Endothelial cell (in vitro differentiated cells): ENCODE data around the gene TBX10. TPM values are rescaled to one million over a fixed set of nuclear protein-coding genes. Genes with fewer than 3 reads are reported as not detected.
A peak's percentile ranks its signal among the peaks of the same experiment; 100 is the strongest.
"Not testable (repeated sequence)": the region's sequence is repeated elsewhere in the genome, so short reads cannot be mapped to it uniquely, and the experiment has no call there.

ENCODE experiments used
- DNase-seq: peaks from one replicate; pipeline ENCODE4 v3.0.0; 2021; ENCODE audit warnings: low spot score
- H3K27ac Mint-ChIP-seq: one replicate; pipeline ENCODE4 v1.8.0; 2021; ENCODE audit warnings: mixed read lengths, inconsistent platforms; ENCODE audit not compliant: unreplicated experiment
- H3K27me3 Mint-ChIP-seq: one replicate; pipeline ENCODE4 v1.8.0; 2021; ENCODE audit warnings: mild to moderate bottlenecking, moderate library complexity, mixed read lengths, inconsistent platforms; ENCODE audit not compliant: unreplicated experiment
- H3K36me3 Mint-ChIP-seq: one replicate; pipeline ENCODE4 v1.8.0; 2021; ENCODE audit warnings: mild to moderate bottlenecking, low read depth, mixed read lengths, inconsistent platforms; ENCODE audit not compliant: unreplicated experiment
- H3K4me1 Mint-ChIP-seq: one replicate; pipeline ENCODE4 v1.8.0; 2021; ENCODE audit warnings: mild to moderate bottlenecking, mixed read lengths, inconsistent platforms; ENCODE audit not compliant: unreplicated experiment
- H3K4me3 Mint-ChIP-seq: one replicate; pipeline ENCODE4 v1.8.0; 2021; ENCODE audit warnings: mild to moderate bottlenecking, mixed read lengths, inconsistent platforms; ENCODE audit not compliant: unreplicated experiment
- H3K9me3 Mint-ChIP-seq: one replicate; pipeline ENCODE4 v1.8.0; 2021; ENCODE audit warnings: mixed read lengths, inconsistent platforms; ENCODE audit not compliant: unreplicated experiment
- total RNA-seq: library from RNA; stranded (reverse); fragmentation: NEBNext Ultra II Directional; extraction: Animal tissue kit (Norgen Biotek cat#: 25700); gene quantifications from one replicate; pipeline ENCODE4 v1.2.1, GENCODE V29; 2021; ENCODE audit not compliant: unreplicated experiment
- TF ChIP-seq, protein P1 (sequence below): fragments of 200-600 bp; sonication (generic); IDR thresholded peaks from one replicate; pipeline ENCODE4 v1.5.0; 2021; ENCODE audit warnings: antibody characterized with exemption; ENCODE audit not compliant: unreplicated experiment

TBX10 gene
- total RNA-seq, 1 donor from 2014 or later = not detected

DNA sequence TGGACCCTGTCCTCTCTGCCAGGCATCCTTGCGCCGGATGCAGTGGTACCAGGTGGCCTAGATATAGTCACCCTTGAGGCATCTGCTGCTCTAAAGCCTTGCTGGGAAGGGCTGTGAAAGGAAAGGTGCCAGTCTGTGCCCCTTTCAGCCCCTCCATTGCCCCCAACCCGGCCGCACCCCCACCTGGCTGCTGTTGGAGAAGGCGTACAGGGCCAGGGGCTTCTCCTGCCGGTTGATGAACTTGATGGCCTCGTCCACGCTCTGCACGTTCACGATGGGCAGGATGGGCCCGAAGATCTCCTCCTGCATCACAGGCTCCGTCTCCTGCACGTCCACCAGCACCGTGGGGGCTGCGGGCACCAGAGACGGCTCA is 24.6 kb upstream of the TBX10 start:
- TF ChIP-seq, protein P1, sequence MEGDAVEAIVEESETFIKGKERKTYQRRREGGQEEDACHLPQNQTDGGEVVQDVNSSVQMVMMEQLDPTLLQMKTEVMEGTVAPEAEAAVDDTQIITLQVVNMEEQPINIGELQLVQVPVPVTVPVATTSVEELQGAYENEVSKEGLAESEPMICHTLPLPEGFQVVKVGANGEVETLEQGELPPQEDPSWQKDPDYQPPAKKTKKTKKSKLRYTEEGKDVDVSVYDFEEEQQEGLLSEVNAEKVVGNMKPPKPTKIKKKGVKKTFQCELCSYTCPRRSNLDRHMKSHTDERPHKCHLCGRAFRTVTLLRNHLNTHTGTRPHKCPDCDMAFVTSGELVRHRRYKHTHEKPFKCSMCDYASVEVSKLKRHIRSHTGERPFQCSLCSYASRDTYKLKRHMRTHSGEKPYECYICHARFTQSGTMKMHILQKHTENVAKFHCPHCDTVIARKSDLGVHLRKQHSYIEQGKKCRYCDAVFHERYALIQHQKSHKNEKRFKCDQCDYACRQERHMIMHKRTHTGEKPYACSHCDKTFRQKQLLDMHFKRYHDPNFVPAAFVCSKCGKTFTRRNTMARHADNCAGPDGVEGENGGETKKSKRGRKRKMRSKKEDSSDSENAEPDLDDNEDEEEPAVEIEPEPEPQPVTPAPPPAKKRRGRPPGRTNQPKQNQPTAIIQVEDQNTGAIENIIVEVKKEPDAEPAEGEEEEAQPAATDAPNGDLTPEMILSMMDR = no peak
- H3K27ac Mint-ChIP-seq = no peak overlapping the region
- H3K9me3 Mint-ChIP-seq = no peaks in the 10 kb centered on the region
- no peaks in the 10 kb centered on the region for H3K4me1 Mint-ChIP-seq
- DNase-seq = no peak
- H3K4me3 Mint-ChIP-seq = no peak overlapping the region
- H3K27me3 Mint-ChIP-seq = peaks cover 5% of the 10 kb centered on the region
- no peaks in the 10 kb centered on the region for H3K36me3 Mint-ChIP-seq

DNA sequence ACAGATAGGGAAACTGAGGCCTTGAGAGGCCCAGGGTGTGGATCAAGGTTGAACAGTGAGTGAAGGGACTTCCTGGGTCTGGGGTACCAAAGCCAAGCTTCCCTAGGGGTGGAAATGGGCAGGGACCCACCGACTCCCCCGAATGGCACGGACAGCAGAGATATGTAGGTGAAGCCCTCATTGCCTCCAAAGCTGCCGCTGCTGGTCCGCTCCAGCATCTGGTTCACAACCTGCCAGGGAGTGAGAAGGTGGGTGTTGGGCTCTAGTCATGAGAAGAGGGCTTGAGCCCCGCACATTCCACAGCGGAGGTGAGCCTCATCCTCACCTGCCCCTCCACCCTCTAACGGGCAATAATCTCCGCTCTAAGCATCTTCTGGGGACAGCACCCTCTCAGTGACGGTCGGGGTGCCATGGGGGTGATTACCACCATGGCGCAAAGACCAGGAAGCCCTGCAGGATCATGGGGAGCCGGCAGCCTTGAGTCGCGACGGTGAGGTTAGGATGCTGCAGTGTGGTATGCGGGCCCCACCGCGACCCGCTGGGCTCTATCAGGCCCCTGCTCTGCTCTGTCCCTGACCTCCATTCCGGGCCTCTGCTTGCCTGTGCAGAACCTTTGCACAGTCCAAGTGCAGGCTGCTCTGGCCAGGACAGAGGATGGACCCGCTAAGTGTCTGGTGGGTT is 24.1 kb upstream of the TBX10 start:
- H3K4me3 Mint-ChIP-seq = no peak overlapping the region
- H3K9me3 Mint-ChIP-seq = no peaks in the 10 kb centered on the region
- no peak overlapping the region for H3K27ac Mint-ChIP-seq
- peaks cover 5% of the 10 kb centered on the region for H3K27me3 Mint-ChIP-seq
- no peaks in the 10 kb centered on the region for H3K36me3 Mint-ChIP-seq
- no peaks in the 10 kb centered on the region for H3K4me1 Mint-ChIP-seq
- TF ChIP-seq, protein P1 = no peak
- no peak for DNase-seq

DNA sequence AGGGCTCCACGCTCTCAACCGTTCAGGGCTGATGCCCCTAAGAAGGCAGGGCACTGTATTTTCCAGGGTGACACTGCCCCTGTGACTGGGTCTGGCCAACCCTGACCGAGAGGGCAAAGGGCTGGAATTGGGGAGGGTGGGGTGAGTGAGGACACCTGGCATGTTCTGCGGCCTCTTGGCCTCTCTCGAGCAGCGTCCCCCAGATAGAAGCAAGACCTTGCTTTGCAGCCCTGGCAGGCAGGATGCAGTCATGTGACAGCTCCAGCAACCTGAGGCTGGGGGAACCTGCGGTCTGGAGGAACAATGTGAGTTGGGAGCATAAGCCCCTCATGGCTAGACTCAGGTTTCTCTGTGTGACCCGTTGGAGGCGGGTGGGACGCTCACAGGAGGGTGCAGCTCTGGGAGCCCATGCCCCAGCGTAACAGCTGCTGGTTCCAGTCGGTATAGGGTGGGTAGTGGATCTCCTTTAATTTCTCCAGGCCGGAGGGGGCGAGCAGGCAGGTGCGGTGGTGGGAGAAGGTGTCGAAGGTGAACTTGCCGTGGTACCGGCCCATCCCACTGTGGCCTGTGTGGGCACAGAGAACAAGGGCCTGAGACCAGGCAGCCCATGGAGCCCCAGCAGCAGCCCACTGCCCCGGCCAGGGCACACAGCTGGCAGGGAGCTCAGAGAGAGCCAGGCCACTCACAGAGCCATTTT is 23.4 kb upstream of the TBX10 start:
- Mint-ChIP-seq H3K4me3 (no peak overlapping the region), H3K4me1 (no peaks in the 10 kb centered on the region), H3K9me3 (no peaks in the 10 kb centered on the region), H3K27ac (no peak overlapping the region), H3K36me3 (no peaks in the 10 kb centered on the region), H3K27me3 (peaks cover 5% of the 10 kb centered on the region)
- no peak for DNase-seq
- TF ChIP-seq, protein P1 = no peak

DNA sequence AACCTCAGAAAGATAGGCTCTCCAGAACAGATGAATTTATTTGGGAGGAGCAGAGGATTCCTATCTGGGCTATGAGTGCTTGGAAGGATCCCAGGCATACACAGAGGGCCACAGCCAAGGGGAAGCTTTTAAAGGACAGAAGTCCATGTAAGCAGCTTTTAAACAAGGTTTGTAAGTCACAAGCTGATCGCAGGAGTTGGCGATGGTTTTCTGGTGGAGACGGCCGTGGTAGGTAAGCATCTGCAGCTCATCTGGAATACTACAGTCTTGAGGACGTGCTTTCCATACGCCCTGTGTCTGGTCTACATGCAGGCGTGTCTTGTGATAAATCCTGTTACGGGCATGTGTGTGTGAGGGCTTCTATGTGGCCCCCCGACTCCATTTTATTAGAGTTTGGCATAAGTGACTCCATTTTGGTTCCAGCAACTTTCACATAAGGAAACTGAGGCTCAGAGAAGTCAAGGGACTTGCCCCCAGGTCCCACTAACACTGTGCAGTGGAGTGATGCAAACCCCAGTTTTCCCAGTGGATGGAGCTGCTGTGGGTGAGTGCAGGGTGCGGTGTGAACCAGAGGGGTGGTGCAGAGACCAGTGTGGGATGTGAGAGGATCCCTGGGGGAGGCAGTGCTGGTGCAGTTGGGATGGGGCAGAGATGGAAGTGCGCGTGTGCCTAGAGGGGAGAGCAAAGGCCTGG is 22.7 kb upstream of the TBX10 start:
- peak overlapping the region; percentile 10 for H3K4me3 Mint-ChIP-seq
- H3K36me3 Mint-ChIP-seq = no peaks in the 10 kb centered on the region
- H3K4me1 Mint-ChIP-seq = no peaks in the 10 kb centered on the region
- H3K27ac Mint-ChIP-seq = no peak overlapping the region
- peaks cover 5% of the 10 kb centered on the region for H3K27me3 Mint-ChIP-seq
- DNase-seq = no peak
- TF ChIP-seq, protein P1 = no peak
- no peaks in the 10 kb centered on the region for H3K9me3 Mint-ChIP-seq

DNA sequence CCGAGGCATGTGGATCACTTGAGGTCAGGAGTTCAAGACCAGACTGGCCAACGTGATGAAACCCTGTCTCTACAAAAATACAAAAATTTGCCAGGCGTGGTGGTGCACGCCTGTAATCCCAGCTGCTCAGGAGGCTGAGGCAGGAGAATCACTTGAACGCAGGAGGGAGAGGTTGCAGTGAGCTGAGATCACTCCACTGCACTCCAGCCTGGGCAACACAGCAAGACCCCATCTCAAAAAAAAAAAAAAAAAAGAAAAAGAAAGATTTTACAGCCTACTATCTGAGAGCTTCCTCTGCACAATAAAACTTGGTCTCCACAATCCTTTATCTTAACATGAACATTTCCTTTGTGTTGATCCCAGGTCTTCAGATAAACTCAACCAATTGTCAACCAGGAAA is 21.2 kb upstream of the TBX10 start:
- H3K9me3 Mint-ChIP-seq, DNase-seq, H3K36me3 Mint-ChIP-seq, H3K27ac Mint-ChIP-seq, H3K4me3 Mint-ChIP-seq, H3K4me1 Mint-ChIP-seq, H3K27me3 Mint-ChIP-seq: not testable (repeated sequence)
